HepG2 (cell line): ENCODE measurements around the gene TXNDC11. TPM values are rescaled to one million over a fixed set of nuclear protein-coding genes. Genes with fewer than 3 reads are reported as not detected.

Experiments
- ELF1 ChIP-seq: sonication (generic); formaldehyde crosslinking; IDR thresholded peaks from 2 replicates; pipeline ENCODE4 v1.4.0; 2020; ENCODE audit warnings: missing genetic modification reagents
- HOXA3 ChIP-seq: sonication (generic); formaldehyde crosslinking; IDR thresholded peaks from 2 replicates; pipeline ENCODE4 v1.5.0; 2020; ENCODE audit warnings: missing genetic modification reagents
- IKZF4 ChIP-seq: sonication (generic); formaldehyde crosslinking; IDR thresholded peaks from 2 replicates; pipeline ENCODE4 v1.5.1; 2020; ENCODE audit warnings: borderline replicate concordance, mild to moderate bottlenecking, low read depth, missing genetic modification reagents; ENCODE audit errors: not compliant biosample characterization
- KLF13 ChIP-seq: sonication (generic); formaldehyde crosslinking; IDR thresholded peaks from 2 replicates; pipeline ENCODE4 v1.4.0; 2020; ENCODE audit warnings: mild to moderate bottlenecking, missing genetic modification reagents
- MEIS2 ChIP-seq: sonication (generic); formaldehyde crosslinking; IDR thresholded peaks from 2 replicates; pipeline ENCODE4 v1.9.0; 2021; ENCODE audit warnings: mild to moderate bottlenecking, missing genetic modification reagents
- NAIF1 ChIP-seq: sonication (generic); formaldehyde crosslinking; IDR thresholded peaks from 2 replicates; pipeline ENCODE4 v1.5.0; 2020; ENCODE audit warnings: mild to moderate bottlenecking, missing genetic modification reagents, borderline replicate concordance
- SALL2 ChIP-seq: sonication (generic); formaldehyde crosslinking; IDR thresholded peaks from 2 replicates; pipeline ENCODE4 v1.8.1; 2023; ENCODE audit warnings: mild to moderate bottlenecking, missing genetic modification reagents, inconsistent platforms
- SETDB1 ChIP-seq: sonication (generic); formaldehyde crosslinking; IDR thresholded peaks from 2 replicates; pipeline ENCODE4 v1.5.1; 2020; ENCODE audit warnings: missing genetic modification reagents, mild to moderate bottlenecking, borderline replicate concordance
- SOX6 ChIP-seq, 2 experiments: fragments of 450-650 bp in 1 of 2; sonication (generic) in 1 of 2; formaldehyde crosslinking in 1 of 2; IDR thresholded peaks; 2 replicates each; pipeline versions ENCODE4 v1.4.0 to v1.6.1; 2017 to 2020; ENCODE audit warnings: antibody characterized with exemption in 1 of 2, mild to moderate bottlenecking in 1 of 2, missing genetic modification reagents in 1 of 2
- TFDP2 ChIP-seq: sonication (generic); formaldehyde crosslinking; IDR thresholded peaks from 2 replicates; pipeline ENCODE4 v1.4.0; 2020; ENCODE audit warnings: missing genetic modification reagents
- ZBTB21 ChIP-seq: sonication (generic); formaldehyde crosslinking; IDR thresholded peaks from 2 replicates; pipeline ENCODE4 v1.4.0; 2020; ENCODE audit warnings: missing genetic modification reagents
- ZNF260 ChIP-seq: sonication (generic); formaldehyde crosslinking; IDR thresholded peaks from 2 replicates; pipeline ENCODE4 v1.4.0; 2020; ENCODE audit warnings: missing genetic modification reagents, low read depth, mild to moderate bottlenecking, borderline replicate concordance
- ZNF263 ChIP-seq: sonication (generic); formaldehyde crosslinking; IDR thresholded peaks from 2 replicates; pipeline ENCODE4 v1.4.0; 2020; ENCODE audit warnings: missing genetic modification reagents
- ZNF33B ChIP-seq: sonication (generic); formaldehyde crosslinking; IDR thresholded peaks from 2 replicates; pipeline ENCODE4 v1.5.1; 2020; ENCODE audit warnings: mild to moderate bottlenecking, missing genetic modification reagents
- ZSCAN9 ChIP-seq: IDR thresholded peaks from 2 replicates; pipeline ENCODE4 v1.6.1; 2016; ENCODE audit warnings: borderline replicate concordance
- ZZZ3 ChIP-seq: sonication (generic); formaldehyde crosslinking; IDR thresholded peaks from 2 replicates; pipeline ENCODE4 v1.4.0; 2020; ENCODE audit warnings: missing genetic modification reagents, mild to moderate bottlenecking, borderline replicate concordance
- polyA plus RNA-seq, 8 experiments: library from polyadenylated mRNA; depleted of rRNA in 3 of 8; stranded (reverse) in 7 of 8; unstranded in 1 of 8; fragments of >200 nt; fragmentation: Illumina TruSeq in 4 of 8; extraction: Trizol in 4 of 8; gene quantifications; 2 replicates each; pipeline versions ENCODE4 v1.2.1 to v1.2.3, GENCODE V29; 2011 to 2016; ENCODE audit warnings: low read depth in 4 of 8, missing spikeins in 1 of 8, mixed read lengths in 1 of 8; ENCODE audit not compliant: insufficient read depth in 1 of 8
- total RNA-seq, 5 experiments: library from RNA; depleted of rRNA; stranded (reverse); fragments of >200 nt; fragmentation: Illumina TruSeq; extraction: Trizol; gene quantifications; 2 replicates each; pipeline ENCODE4 v1.2.3, GENCODE V29; 2016; ENCODE audit warnings: low read depth in 1 of 5
- TF ChIP-seq, protein P1 (sequence below): sonication (generic); formaldehyde crosslinking; IDR thresholded peaks from 2 replicates; pipeline ENCODE4 v1.5.0; 2020; ENCODE audit warnings: missing genetic modification reagents, mild to moderate bottlenecking, borderline replicate concordance
- TF ChIP-seq, protein P2 (sequence below): sonication (generic); formaldehyde crosslinking; IDR thresholded peaks from 2 replicates; pipeline ENCODE4 v1.5.0; 2020; ENCODE audit warnings: missing genetic modification reagents
- TF ChIP-seq, protein P3 (sequence below): sonication (generic); formaldehyde crosslinking; IDR thresholded peaks from 2 replicates; pipeline ENCODE4 v1.5.0; 2020; ENCODE audit warnings: mild to moderate bottlenecking, missing genetic modification reagents, borderline replicate concordance

The TXNDC11 gene
- total and polyA plus RNA-seq, 2 of the 13 experiments (the other 11 are each of a cell fraction or from before 2014, with no cell fraction given): 74.9 to 123 TPM

DNA sequence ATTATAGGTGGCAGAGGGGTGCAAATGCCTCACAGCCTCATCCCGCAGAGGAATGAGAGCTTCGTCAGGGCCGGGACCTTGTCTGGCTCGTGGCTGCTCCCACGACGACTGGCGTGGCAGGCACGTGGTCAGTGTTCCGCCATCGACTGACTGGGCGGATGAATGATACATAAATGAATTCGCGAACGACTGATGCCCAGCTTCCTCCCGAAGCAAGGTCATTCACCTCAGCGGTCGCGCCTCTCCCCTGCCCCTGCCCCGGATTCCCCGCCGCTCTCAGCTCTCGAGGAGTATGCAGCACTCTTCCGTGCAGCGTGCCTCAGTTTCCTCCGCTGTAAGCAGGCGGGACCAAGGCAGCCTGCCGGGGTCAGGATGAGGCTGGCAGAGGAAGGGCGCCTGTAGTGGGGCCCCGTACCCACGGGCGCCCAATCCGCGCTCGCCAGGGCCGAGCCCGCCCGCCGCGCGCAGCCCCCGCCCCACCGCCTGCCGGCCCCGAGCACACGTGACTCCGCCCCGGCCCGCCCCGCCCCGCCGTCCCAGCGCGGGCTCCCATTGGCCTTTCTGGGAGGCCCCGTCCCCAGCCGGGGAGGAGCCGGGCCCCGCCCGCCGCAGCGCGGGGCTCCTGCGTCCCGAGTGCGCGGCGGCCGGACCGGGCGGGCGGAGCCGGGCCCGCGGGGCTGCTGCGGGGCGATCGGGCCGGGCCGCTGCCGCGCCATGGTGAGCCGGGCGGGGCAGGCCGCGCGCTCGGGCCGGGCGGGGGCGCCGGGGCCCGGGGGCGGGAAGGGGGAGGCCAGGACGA is 74.6 kb downstream of the TXNDC11 start, which contains the start of gene SNN (continued):
- 0 out of 2 replicates have a peak, but pooled peaks have one; percentile 41 for TF ChIP-seq SALL2
- TF ChIP-seq, protein P1, sequence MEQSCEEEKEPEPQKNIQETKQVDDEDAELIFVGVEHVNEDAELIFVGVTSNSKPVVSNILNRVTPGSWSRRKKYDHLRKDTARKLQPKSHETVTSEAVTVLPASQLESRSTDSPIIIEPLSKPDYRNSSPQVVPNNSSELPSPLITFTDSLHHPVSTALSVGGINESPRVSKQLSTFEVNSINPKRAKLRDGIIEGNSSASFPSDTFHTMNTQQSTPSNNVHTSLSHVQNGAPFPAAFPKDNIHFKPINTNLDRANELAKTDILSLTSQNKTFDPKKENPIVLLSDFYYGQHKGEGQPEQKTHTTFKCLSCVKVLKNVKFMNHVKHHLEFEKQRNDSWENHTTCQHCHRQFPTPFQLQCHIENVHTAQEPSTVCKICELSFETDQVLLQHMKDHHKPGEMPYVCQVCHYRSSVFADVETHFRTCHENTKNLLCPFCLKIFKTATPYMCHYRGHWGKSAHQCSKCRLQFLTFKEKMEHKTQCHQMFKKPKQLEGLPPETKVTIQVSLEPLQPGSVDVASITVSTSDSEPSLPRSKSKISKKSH (CRISPR knock-in tag): peak; percentile 77
- TF ChIP-seq ZBTB21 (CRISPR knock-in tag): no peak
- 0 out of 2 replicates have a peak, but pooled peaks have one; percentile 47 for TF ChIP-seq ZZZ3 (CRISPR knock-in tag)
- TF ChIP-seq, protein P2, sequence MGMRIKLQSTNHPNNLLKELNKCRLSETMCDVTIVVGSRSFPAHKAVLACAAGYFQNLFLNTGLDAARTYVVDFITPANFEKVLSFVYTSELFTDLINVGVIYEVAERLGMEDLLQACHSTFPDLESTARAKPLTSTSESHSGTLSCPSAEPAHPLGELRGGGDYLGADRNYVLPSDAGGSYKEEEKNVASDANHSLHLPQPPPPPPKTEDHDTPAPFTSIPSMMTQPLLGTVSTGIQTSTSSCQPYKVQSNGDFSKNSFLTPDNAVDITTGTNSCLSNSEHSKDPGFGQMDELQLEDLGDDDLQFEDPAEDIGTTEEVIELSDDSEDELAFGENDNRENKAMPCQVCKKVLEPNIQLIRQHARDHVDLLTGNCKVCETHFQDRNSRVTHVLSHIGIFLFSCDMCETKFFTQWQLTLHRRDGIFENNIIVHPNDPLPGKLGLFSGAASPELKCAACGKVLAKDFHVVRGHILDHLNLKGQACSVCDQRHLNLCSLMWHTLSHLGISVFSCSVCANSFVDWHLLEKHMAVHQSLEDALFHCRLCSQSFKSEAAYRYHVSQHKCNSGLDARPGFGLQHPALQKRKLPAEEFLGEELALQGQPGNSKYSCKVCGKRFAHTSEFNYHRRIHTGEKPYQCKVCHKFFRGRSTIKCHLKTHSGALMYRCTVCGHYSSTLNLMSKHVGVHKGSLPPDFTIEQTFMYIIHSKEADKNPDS (CRISPR knock-in tag): no peak
- no peak for TF ChIP-seq ELF1 (CRISPR knock-in tag)
- no peak for TF ChIP-seq KLF13 (CRISPR knock-in tag)
- no peak for TF ChIP-seq SOX6 (IDR thresholded peaks at IDR 0.05)
- peak; percentile 32; the same call in 1 of the 2 replicates for TF ChIP-seq SOX6 (CRISPR knock-in tag; IDR thresholded peaks at IDR 0.05)
- 0 out of 2 replicates have a peak, but pooled peaks have one; percentile 18 for TF ChIP-seq ZSCAN9 (CRISPR knock-in tag)
- TF ChIP-seq ZNF33B (CRISPR knock-in tag): no peak
- TF ChIP-seq ZNF260 (CRISPR knock-in tag): no peak
- TF ChIP-seq IKZF4 (CRISPR knock-in tag): no peak
- peak; percentile 59 for TF ChIP-seq HOXA3 (CRISPR knock-in tag)
- TF ChIP-seq, protein P3, sequence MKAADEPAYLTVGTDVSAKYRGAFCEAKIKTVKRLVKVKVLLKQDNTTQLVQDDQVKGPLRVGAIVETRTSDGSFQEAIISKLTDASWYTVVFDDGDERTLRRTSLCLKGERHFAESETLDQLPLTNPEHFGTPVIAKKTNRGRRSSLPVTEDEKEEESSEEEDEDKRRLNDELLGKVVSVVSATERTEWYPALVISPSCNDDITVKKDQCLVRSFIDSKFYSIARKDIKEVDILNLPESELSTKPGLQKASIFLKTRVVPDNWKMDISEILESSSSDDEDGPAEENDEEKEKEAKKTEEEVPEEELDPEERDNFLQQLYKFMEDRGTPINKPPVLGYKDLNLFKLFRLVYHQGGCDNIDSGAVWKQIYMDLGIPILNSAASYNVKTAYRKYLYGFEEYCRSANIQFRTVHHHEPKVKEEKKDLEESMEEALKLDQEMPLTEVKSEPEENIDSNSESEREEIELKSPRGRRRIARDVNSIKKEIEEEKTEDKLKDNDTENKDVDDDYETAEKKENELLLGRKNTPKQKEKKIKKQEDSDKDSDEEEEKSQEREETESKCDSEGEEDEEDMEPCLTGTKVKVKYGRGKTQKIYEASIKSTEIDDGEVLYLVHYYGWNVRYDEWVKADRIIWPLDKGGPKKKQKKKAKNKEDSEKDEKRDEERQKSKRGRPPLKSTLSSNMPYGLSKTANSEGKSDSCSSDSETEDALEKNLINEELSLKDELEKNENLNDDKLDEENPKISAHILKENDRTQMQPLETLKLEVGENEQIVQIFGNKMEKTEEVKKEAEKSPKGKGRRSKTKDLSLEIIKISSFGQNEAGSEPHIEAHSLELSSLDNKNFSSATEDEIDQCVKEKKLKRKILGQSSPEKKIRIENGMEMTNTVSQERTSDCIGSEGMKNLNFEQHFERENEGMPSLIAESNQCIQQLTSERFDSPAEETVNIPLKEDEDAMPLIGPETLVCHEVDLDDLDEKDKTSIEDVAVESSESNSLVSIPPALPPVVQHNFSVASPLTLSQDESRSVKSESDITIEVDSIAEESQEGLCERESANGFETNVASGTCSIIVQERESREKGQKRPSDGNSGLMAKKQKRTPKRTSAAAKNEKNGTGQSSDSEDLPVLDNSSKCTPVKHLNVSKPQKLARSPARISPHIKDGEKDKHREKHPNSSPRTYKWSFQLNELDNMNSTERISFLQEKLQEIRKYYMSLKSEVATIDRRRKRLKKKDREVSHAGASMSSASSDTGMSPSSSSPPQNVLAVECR (CRISPR knock-in tag): peak; percentile 20; the same call in 1 of the 2 replicates
- TF ChIP-seq TFDP2 (CRISPR knock-in tag): peak; percentile 12; the same call in 1 of the 2 replicates
- TF ChIP-seq MEIS2 (CRISPR knock-in tag): peak; percentile 29; the same call in 1 of the 2 replicates
- no peak for TF ChIP-seq SETDB1 (CRISPR knock-in tag)
- TF ChIP-seq ZNF263: peak; percentile 57; the same call in 1 of the 2 replicates
- TF ChIP-seq NAIF1 (CRISPR knock-in tag): no peak
